ENCODE data around the gene TNIP2. TPM values are rescaled to one million over a fixed set of nuclear protein-coding genes. Genes with fewer than 3 reads are reported as not detected.
A peak's percentile ranks its signal among the peaks of the same experiment; 100 is the strongest.
"Not testable (repeated sequence)": the region's sequence is repeated elsewhere in the genome, so short reads cannot be mapped to it uniquely, and the experiment has no call there.

The TNIP2 gene
- polyA plus RNA-seq, 1 donor: 19.0 TPM

GRCh38 chr4:2767705-2768074 is 11.6 kb upstream of the TNIP2 start:
- DNase-seq: no peak

DNA sequence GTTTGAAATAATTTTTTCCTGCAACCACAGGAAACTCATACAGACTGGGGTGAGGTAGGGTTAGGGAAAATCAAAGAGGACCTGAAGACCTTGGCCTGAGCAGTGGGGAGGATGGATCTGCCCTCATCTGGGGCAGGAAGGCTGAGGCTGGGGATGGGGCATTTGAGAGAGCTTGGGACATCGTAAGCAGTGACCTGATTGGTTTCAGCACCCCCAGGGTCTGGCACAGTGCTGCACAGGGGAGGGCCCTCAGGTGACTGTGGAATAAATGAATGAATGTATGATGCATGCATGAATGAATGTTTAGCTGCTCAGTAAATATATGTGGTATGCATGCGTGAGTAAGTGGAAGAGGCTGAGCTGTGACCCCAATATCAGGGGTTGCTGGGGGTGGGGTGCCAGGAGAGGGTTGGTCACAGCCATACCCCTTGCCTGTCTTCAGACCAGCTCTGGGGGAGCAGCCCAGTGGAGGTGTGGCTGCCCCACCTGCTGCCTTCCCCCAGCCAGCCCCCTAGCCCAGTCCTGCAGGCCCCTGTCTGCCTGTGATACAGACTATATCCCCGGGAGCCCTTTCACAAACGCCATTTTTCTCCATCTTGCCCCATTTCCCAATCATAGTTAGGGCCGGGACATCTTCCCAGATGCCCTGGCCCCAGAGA is 11.0 kb upstream of the TNIP2 start:
- no peak for DNase-seq

DNA sequence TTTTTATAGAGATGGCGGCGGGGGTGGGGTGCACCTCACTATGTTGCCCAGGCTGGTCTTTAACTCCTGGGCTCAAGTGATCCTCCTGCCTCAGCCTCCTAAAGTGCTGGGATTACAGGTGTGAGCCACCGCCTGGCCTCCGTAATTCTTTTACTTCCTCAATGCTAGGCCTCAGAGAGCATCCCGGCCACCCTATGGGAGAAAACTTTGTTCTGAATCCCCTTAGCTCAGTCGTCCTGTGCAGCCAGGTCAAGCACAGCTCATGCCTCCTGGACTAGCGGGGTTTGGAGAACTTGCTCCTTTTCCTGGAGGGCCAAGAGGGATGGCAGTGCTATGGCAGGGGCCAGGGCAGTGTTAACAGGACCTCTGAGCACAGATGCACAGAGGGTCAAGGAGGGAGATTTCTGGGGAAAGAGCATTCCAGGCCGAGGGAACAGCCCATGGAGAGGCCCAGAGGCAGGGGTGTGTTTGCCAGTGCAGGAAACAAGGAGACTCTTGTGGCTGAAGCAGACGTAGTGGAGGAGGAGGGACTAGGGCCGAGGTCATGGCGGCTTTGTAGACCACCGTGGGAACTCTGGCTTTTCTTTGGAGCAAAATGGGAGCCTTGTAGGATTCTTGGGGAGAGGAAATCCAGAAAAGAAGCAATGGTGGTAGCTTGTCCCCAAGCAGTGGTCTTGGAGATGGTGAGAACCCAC is 9.8 kb upstream of the TNIP2 start:
- DNase-seq: no peak

DNA sequence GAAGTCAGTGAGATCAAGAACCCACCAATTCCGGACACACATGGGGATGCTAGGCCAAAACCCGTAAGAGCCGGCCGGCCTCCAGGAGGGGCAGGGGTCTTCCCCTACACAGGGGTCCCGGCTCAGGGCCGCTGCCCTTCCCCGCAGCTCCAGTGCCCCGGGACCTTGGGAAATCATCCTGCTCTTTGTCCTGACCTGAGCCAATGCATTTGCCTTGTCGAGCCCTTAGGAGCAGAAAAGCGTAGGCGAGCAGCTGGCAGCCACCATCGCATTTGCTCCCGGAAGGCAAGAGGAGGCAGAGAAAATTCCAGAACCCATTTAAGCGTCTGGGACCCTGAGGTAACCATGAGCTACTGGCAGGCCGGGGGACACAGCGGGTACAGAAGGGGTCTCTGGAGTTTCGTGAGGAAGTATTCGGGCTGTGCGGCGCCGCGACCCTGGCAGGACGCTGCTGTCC is 7.4 kb upstream of the TNIP2 start:
- no peak for DNase-seq

DNA sequence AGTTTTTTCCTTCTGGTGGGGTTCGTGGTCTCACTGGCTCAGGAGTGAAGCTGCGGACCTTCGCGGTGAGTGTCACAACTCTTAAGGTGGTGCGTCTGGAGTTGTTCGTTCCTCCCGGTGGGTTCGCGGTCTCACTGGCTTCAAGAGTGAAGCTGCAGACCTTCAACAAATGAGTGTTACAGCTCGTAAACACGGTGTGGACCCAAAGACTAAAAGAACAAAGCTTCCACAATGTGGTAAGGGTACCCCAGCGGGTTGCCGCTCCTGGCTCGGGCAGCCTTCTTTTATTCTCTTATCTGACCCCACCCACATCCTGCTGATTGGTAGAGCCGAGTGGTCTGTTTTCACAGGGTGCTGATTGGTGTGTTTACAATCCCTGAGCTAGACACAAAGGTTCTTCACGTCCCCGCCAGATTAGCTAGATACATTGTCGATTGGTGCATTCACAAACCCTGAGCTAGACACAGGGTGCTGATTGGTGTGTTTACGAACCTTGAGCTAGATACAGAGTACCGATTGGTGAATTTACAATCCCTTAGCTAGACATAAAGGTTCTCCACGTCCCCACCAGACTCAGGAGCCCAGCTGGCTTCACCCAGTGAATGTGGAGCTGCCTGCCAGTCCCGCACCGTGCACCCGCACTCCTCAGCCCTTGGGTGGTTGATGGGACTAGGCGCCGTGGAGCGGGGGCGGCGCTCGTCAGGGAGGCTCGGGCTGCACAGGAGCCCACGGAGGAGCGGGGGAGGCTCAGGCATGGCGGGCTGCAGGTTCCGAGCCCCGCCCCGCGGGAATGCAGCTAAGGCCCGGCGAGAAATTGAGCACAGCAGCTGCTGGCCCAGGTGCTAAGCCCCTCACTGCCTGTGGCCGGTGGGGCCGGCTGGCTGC is 6.6 kb upstream of the TNIP2 start:
- not testable (repeated sequence) for DNase-seq

GRCh38 chr4:2762048-2762447 is 5.9 kb upstream of the TNIP2 start:
- DNase-seq: no peak

DNA sequence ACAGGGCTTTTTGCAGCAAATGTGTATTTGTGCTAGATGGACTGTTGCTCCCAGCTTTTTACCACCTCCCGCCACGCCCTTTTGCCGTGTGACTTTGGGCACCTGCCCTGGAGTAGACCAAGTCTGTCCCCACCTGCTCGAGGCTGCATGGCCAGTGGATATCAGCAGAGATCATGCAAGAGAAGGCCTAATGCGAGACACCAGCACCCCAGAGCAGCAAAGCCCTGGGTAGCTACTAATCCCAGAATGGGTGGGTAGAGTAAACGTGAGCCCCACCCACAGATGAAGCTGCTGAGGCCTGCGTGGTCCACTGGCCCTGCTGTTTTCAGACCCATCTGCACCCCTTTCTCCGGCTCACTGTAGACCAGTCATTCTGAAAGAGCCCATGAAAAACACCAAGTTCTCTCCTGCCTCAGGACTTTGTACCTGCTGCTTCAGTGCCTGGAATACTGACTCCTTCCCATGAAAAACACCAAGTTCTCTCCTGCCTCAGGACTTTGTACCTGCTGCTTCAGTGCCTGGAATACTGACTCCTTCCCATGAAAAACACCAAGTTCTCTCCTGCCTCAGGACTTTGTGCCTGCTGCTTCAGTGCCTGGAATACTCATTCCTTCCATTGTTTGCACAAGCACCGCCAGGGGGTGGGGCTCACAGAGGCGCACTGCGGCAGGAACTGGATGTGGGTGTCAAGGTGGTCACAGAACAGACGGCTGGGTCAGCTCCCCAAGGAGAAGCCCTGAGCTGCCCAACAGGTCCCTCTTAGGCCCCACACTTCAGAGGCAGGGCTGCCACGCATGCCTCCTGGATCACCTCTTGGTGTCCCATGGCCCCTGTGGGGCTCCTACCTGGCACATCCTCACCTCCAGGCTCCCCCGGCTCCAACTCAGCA is 5.1 kb upstream of the TNIP2 start:
- no peak for DNase-seq

DNA sequence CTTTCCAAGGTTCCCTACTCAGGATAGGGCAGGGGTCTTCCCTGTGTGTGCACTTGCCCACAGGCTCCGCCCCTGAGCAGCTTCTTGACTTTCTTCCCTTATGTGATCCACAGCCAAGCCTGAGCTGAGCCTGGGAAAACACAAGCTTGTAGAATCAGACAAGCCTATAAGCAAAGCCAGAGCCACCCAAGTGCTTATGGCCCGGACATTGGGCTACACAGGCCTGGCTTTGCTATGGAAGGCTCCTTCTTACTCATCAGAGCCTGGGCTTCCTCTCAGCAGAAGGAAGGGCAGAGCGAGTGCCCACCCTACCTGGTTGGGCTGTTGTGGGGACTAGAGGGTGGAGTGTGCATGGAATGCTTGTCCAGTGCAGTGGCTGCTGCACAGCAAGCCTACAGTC is 1.3 kb upstream of the TNIP2 start:
- DNase-seq: no peak

- DNase-seq: no peak
These were observed 685 bp upstream of the TNIP2 start for GRCh38 chr4:2756691-2757350.

GRCh38 chr4:2754848-2755819 is 1.0 kb downstream of the TNIP2 start:
- DNase-seq: no peak

GRCh38 chr4:2753436-2753835 is 2.7 kb downstream of the TNIP2 start:
- DNase-seq: peak; percentile 46

GRCh38 chr4:2750719-2751605 is 5.2 kb downstream of the TNIP2 start:
- no peak for DNase-seq

GRCh38 chr4:2746891-2747695 is 9.0 kb downstream of the TNIP2 start:
- DNase-seq: no peak

- no peak for DNase-seq
These were observed 9.9 kb downstream of the TNIP2 start for GRCh38 chr4:2745981-2746806.

- no peak for DNase-seq
These were observed 10.6 kb downstream of the TNIP2 start for GRCh38 chr4:2745516-2745915.

GRCh38 chr4:2744576-2745270 is 11.4 kb downstream of the TNIP2 start:
- DNase-seq: no peak
